ENCODE data around the gene THBD.

Gene THBD

GRCh38 chr20:23019403-23019802, 30.1 kb downstream of the THBD start:
- Histone ChIP-seq H2AFZ (ENCODE audit: low read depth, low read length) (no peak overlapping the region), H3K79me2 (ENCODE audit: low read length) (no peaks in the 10 kb centered on the region), H3K36me3 (replicated peaks; ENCODE audit: low read depth, low read length) (no peaks in the 10 kb centered on the region), H4K20me1 (ENCODE audit: insufficient read depth, low read length) (no peaks in the 10 kb centered on the region), H3K4me2 (ENCODE audit: low read length) (no peak overlapping the region), H3K4me1 (ENCODE audit: low read length) (no peaks in the 10 kb centered on the region), H3K4me3 (ENCODE audit: low read length) (no peak overlapping the region), H3K9ac (ENCODE audit: low read length) (no peak overlapping the region), H3K27me3 (ENCODE audit: low read depth, low read length) (no peaks in the 10 kb centered on the region), H3K9me3 (ENCODE audit: insufficient read depth, low read length) (no peaks in the 10 kb centered on the region), H3K27ac (ENCODE audit: low read length) (no peak overlapping the region)
- TF ChIP-seq CTCF (IDR thresholded peaks at IDR 0.05; ENCODE audit: low read depth, low read length) (no peak), EZH2phosphoT487 (IDR thresholded peaks at IDR 0.05; ENCODE audit: low read depth) (no peak)

DNA sequence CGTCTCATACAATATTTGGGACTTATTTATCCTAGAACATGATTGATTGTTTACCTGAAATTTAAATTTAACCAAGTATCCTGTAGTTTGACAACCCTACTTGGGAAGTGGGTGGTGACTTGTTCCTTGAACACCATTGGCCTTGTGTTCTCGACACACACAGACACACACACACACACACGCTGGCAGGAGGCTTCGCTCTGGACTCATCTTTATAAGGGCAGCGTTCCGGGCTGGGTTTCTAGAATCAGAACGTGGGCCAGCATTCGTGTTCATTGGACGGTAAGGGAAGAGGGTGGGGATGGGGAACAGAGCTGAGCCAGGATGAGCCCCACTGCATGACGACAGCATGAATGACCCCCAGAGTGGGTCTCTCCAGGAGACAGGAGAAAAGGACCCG, 30.5 kb downstream of the THBD start:
- Histone ChIP-seq H3K4me2 (ENCODE audit: low read length) (no peak overlapping the region), H3K9me3 (ENCODE audit: insufficient read depth, low read length) (no peaks in the 10 kb centered on the region), H3K9ac (ENCODE audit: low read length) (no peak overlapping the region), H4K20me1 (ENCODE audit: insufficient read depth, low read length) (no peaks in the 10 kb centered on the region), H3K4me3 (ENCODE audit: low read length) (no peak overlapping the region), H3K27ac (ENCODE audit: low read length) (no peak overlapping the region), H3K36me3 (replicated peaks; ENCODE audit: low read depth, low read length) (no peaks in the 10 kb centered on the region), H3K27me3 (ENCODE audit: low read depth, low read length) (no peaks in the 10 kb centered on the region), H2AFZ (ENCODE audit: low read depth, low read length) (no peak overlapping the region), H3K79me2 (ENCODE audit: low read length) (no peaks in the 10 kb centered on the region), H3K4me1 (ENCODE audit: low read length) (no peaks in the 10 kb centered on the region)
- TF ChIP-seq CTCF (IDR thresholded peaks at IDR 0.05; ENCODE audit: low read depth, low read length) (no peak), EZH2phosphoT487 (IDR thresholded peaks at IDR 0.05; ENCODE audit: low read depth) (no peak)

DNA sequence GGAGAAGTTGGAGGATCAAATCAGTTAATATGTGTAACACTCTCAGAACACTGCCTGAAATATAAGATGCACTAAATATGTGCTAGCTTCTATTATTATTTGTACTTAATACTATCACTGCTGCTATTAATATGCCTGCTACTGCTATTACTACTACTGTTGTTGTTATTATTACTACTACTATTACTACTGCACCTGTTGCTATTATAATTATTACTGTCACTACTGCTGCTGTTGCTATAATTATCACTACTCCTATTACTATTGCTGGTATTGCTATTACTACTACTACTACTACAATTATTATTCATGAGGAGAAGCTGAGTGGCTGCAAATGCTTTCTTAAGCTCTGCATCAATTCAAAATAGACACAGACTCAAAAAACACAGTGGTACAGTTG, 31.0 kb downstream of the THBD start:
- Histone ChIP-seq H3K36me3 (replicated peaks; ENCODE audit: low read depth, low read length) (no peaks in the 10 kb centered on the region), H3K27me3 (ENCODE audit: low read depth, low read length) (no peaks in the 10 kb centered on the region), H3K9ac (ENCODE audit: low read length) (no peak overlapping the region), H3K4me1 (ENCODE audit: low read length) (no peaks in the 10 kb centered on the region), H3K4me3 (ENCODE audit: low read length) (no peak overlapping the region), H3K27ac (ENCODE audit: low read length) (no peak overlapping the region), H3K79me2 (ENCODE audit: low read length) (no peaks in the 10 kb centered on the region), H3K9me3 (ENCODE audit: insufficient read depth, low read length) (no peaks in the 10 kb centered on the region), H4K20me1 (ENCODE audit: insufficient read depth, low read length) (no peaks in the 10 kb centered on the region), H2AFZ (ENCODE audit: low read depth, low read length) (no peak overlapping the region), H3K4me2 (ENCODE audit: low read length) (no peak overlapping the region)
- no peak for TF ChIP-seq EZH2phosphoT487 (IDR thresholded peaks at IDR 0.05; ENCODE audit: low read depth)
- TF ChIP-seq CTCF (IDR thresholded peaks at IDR 0.05; ENCODE audit: low read depth, low read length): no peak

DNA sequence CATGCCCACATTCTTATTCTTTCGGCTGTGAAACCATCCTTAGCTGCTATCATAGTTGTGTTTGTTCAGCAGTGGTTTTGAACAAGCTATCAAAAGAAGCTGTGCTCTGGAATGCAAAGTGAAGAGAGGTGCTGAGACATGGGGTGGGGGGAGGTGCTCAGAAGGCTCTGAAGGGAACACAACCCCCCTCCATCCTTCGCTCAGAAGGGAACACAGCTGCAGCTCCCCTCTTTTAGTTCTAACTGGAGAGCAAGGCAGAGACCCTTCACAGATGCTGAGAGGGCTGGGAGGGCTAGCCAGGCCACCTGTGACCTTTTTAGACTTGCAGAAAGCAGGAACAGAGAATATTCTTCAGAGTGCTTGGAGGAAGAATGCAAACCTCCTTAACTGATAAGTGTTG, 32.0 kb downstream of the THBD start:
- Histone ChIP-seq H3K27ac (ENCODE audit: low read length) (no peak overlapping the region), H3K79me2 (ENCODE audit: low read length) (no peaks in the 10 kb centered on the region), H3K9ac (ENCODE audit: low read length) (no peak overlapping the region), H3K4me2 (ENCODE audit: low read length) (no peak overlapping the region), H3K4me1 (ENCODE audit: low read length) (no peaks in the 10 kb centered on the region), H4K20me1 (ENCODE audit: insufficient read depth, low read length) (no peaks in the 10 kb centered on the region), H3K9me3 (ENCODE audit: insufficient read depth, low read length) (no peaks in the 10 kb centered on the region), H3K27me3 (ENCODE audit: low read depth, low read length) (no peaks in the 10 kb centered on the region), H3K36me3 (replicated peaks; ENCODE audit: low read depth, low read length) (no peaks in the 10 kb centered on the region), H3K4me3 (ENCODE audit: low read length) (no peak overlapping the region), H2AFZ (ENCODE audit: low read depth, low read length) (no peak overlapping the region)
- no peak for TF ChIP-seq EZH2phosphoT487 (IDR thresholded peaks at IDR 0.05; ENCODE audit: low read depth)
- no peak for TF ChIP-seq CTCF (IDR thresholded peaks at IDR 0.05; ENCODE audit: low read depth, low read length)

All from OCI-LY3 (cell line).